ENCODE data around the gene BCL2L12.

The BCL2L12 gene

GRCh38 chr19:49662011-49662410, 3.7 kb upstream of the BCL2L12 start:
- FAIRE-seq = no peak

GRCh38 chr19:49663224-49663623, 2.5 kb upstream of the BCL2L12 start:
- no peak for DNase-seq (ENCODE audit: low spot score)
- FAIRE-seq = no peak

More at GRCh38 chr19:49662011-49662410, 3.7 kb upstream of the BCL2L12 start:
- DNase-seq (ENCODE audit: low spot score) = no peak

GRCh38 chr19:49664171-49665035, 1.3 kb upstream of the BCL2L12 start:
- no peak for FAIRE-seq
- DNase-seq (ENCODE audit: low spot score) = peak; percentile 75

- DNase-seq (ENCODE audit: low spot score) (no peak), FAIRE-seq (no peak)
These were observed 740 bp upstream of the BCL2L12 start for GRCh38 chr19:49665036-49665350.

GRCh38 chr19:49666120-49666444, 349 bp downstream of the BCL2L12 start:
- FAIRE-seq = no peak

GRCh38 chr19:49667473-49667872, 1.7 kb downstream of the BCL2L12 start:
- no peak for DNase-seq (ENCODE audit: low spot score)
- FAIRE-seq = no peak

More at GRCh38 chr19:49666120-49666444, 349 bp downstream of the BCL2L12 start:
- no peak for DNase-seq (ENCODE audit: low spot score)

GRCh38 chr19:49669516-49669915, 3.8 kb downstream of the BCL2L12 start:
- no peak for FAIRE-seq
- no peak for DNase-seq (ENCODE audit: low spot score)

GRCh38 chr19:49672131-49672919, 6.6 kb downstream of the BCL2L12 start:
- FAIRE-seq (no peak), DNase-seq (ENCODE audit: low spot score) (peak; percentile 54)

- no peak for FAIRE-seq
- peak; percentile 76 for DNase-seq (ENCODE audit: low spot score)
These were observed 10.5 kb downstream of the BCL2L12 start for GRCh38 chr19:49676136-49676783.

GRCh38 chr19:49676784-49677230, 11.1 kb downstream of the BCL2L12 start:
- peak; percentile 99 for DNase-seq (ENCODE audit: low spot score)
- peak; percentile 93 for FAIRE-seq

- DNase-seq (ENCODE audit: low spot score) (no peak), FAIRE-seq (no peak)
These were observed 11.6 kb downstream of the BCL2L12 start, which contains the start of gene PRMT1 for GRCh38 chr19:49677231-49677900. PRMT1 (plus strand) TSS chr19:49677271; CDS start chr19:49677281, 10 bp downstream.

GRCh38 chr19:49677901-49678674, 12.4 kb downstream of the BCL2L12 start:
- peak; percentile 48 for DNase-seq (ENCODE audit: low spot score)
- no peak for FAIRE-seq

GRCh38 chr19:49678985-49679770, 13.4 kb downstream of the BCL2L12 start:
- no peak for DNase-seq (ENCODE audit: low spot score)
- FAIRE-seq = no peak

GRCh38 chr19:49679771-49680413, 14.2 kb downstream of the BCL2L12 start:
- FAIRE-seq = no peak

GRCh38 chr19:49680421-49681351, 15.0 kb downstream of the BCL2L12 start:
- DNase-seq (ENCODE audit: low spot score) = peak; percentile 70
- no peak for FAIRE-seq

More at GRCh38 chr19:49679771-49680413, 14.2 kb downstream of the BCL2L12 start:
- no peak for DNase-seq (ENCODE audit: low spot score)

- no peak for DNase-seq (ENCODE audit: low spot score)
- FAIRE-seq = no peak
These were observed 16.1 kb downstream of the BCL2L12 start for GRCh38 chr19:49681830-49682229.

- DNase-seq (ENCODE audit: low spot score) (no peak), FAIRE-seq (no peak)
These were observed 16.5 kb downstream of the BCL2L12 start for GRCh38 chr19:49682274-49682673.

- FAIRE-seq (no peak), DNase-seq (ENCODE audit: low spot score) (no peak)
These were observed 18.1 kb downstream of the BCL2L12 start for GRCh38 chr19:49683814-49684250.

All from RCC 7860 (cell line).